Activated CD8-positive, alpha-beta memory T cell treated with anti-CD3 and anti-CD28 coated beads for 1 hour (primary cell): ENCODE data around the gene MEF2D.

Experiments
- DNase-seq, 2 donors: peaks; one replicate each; pipeline ENCODE4 v3.0.0-alpha.2; 2020; ENCODE audit warnings: low read depth in 1 of 2; ENCODE audit errors: extremely low read depth in 1 of 2

MEF2D gene

DNA sequence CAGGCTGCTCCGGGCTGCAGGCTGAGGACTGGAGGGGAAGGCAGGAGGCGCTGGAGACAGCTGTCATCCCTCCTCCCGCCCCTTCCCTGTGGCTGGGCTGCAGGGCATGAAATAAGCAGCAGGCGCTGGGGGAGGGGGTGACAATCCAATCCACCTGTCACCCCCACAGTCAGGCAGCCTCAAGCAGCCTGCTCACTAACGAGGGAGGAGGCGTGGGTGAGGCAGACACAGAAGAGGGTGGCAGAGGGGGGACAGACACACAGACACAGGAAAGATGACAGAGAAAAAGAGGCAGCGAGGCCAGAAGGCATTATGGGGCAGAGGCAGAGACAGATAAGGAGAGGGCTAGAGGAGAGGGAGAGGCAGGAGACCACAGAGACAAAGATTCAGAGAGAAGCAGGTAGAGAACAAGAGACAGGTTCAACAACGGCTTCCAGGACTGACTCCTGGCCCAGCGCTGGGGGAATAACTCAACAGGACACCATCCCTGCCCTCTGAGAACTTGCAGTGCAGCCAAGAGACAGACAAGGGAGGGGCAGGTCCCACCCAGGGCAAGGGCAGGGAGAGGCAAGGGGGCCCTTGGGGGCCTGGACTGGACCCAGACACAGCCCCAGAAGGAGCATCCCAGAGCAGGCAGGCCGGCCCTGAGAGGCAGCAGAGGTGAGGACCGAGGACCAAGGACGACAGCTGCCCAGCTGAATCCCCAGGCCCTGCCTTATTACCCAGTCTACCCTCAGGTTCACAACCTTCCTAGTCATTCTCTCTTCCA, 11.2 kb downstream of the MEF2D start:
- DNase-seq = no peak

DNA sequence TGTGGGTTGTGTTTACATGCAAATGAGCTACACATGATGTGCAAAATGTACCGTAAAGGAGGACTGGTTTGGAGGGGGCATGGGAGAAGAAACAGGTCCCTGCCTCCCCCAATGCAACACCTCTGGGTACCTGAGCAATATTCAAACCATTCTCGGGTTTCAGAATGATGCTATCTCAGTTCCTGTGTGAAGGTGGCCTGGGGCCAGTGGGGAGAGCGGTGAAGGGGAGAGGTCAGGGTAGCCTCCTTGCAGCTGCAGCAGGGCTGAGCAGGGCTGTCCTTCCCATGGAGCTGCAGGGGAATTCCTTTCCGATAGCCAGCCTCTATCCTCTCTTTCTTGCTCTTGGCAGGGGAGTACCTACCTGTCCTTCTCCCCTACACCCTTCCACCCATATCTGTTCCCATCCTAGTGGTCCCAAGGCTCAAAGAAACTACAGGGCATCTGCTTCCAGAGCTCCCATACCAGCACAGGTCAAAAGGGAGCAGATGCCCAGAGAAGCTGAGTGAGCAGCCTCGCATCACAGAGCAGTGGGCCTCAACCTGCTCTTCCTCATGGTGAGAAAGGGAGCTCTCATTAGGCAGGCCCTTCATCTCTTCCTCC, 11.9 kb downstream of the MEF2D start:
- no peak for DNase-seq

GRCh38 chr1:156487862-156488261, 12.7 kb downstream of the MEF2D start:
- no peak for DNase-seq

GRCh38 chr1:156486421-156487344, 13.9 kb downstream of the MEF2D start:
- no peak for DNase-seq

- DNase-seq = no peak
Observed at GRCh38 chr1:156485984-156486383, 14.6 kb downstream of the MEF2D start.

- no peak for DNase-seq
Observed at GRCh38 chr1:156484480-156485058, 16.0 kb downstream of the MEF2D start.

DNA sequence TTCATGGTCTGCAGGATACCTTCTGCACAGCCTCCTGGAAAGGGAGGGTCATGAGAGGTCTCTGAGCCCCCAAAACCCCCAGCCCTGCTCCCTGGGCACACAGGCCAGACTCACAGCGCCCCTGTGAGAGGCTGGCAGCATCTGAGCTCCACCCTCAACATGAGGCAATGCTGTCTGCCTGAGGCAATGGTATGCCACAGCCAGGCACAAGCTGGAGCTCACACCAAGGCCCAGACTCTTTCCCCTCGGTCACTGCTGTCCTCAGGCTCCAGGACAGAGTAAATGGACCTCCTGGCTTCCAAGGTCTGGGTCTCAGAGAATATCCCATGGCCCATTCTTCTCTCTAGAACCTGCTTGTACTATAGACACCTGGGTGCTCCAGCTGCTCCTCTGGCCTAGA, 17.2 kb downstream of the MEF2D start:
- DNase-seq = no peak

DNA sequence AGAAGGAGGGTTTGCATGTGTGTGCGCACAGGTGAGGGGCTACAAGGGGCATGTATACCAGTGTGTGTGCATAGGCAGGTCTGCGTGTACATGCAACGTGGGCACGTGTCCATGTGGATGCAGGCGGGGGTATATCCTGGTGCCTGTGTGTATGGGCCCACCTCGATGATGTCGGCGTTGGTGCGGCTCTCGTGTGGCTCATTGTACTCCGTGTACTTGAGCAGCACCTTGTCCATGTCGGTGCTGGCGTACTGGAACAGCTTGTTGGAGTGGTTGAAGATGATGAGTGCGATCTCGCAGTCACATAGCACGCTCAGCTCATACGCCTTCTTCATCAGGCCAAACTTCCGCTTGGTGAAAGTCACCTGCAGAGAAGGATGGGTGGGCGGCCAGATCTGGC, 18.3 kb downstream of the MEF2D start:
- no peak for DNase-seq

- DNase-seq = no peak
Observed at GRCh38 chr1:156481527-156481926, 19.0 kb downstream of the MEF2D start.

DNA sequence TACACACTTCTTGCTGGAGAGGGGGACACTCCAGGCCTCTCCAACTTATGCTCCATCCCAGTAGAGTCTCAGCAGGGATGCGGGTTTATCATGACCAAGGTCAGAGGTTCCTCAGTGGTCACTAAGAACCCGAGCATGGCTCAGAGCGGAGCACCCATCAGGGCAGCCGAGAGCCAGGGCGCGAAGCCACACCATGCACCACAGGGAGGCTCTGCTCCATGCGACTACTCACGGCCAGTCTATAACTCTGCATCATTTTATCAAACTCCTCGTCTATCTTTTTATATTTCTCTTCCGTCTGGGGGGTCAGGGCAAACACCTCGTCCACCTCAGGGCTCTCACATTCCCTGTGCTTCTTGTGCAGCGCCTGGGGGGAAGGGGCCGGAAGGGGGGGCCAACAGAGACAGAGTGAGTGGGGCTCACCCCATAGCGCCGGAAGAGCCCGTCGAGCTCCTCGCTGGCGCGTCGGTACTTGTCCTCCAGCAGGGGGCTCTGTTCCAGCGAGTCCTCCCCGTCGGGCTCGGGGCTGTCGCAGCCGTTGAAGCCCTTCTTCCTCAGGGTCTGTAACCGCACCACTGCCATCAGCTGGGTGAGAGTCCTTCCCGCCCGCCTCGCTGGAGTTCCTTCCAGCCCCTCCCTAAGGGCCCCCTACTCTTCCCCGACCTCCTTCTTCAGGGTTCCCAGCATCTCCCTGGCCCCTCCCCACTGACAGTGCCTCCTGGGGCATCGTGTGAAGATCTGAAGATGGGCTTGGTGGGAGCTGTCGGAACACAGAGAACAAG, 20.0 kb downstream of the MEF2D start:
- DNase-seq = peak; percentile 60 to 67

GRCh38 chr1:156480016-156480370, 20.6 kb downstream of the MEF2D start:
- no peak for DNase-seq

DNA sequence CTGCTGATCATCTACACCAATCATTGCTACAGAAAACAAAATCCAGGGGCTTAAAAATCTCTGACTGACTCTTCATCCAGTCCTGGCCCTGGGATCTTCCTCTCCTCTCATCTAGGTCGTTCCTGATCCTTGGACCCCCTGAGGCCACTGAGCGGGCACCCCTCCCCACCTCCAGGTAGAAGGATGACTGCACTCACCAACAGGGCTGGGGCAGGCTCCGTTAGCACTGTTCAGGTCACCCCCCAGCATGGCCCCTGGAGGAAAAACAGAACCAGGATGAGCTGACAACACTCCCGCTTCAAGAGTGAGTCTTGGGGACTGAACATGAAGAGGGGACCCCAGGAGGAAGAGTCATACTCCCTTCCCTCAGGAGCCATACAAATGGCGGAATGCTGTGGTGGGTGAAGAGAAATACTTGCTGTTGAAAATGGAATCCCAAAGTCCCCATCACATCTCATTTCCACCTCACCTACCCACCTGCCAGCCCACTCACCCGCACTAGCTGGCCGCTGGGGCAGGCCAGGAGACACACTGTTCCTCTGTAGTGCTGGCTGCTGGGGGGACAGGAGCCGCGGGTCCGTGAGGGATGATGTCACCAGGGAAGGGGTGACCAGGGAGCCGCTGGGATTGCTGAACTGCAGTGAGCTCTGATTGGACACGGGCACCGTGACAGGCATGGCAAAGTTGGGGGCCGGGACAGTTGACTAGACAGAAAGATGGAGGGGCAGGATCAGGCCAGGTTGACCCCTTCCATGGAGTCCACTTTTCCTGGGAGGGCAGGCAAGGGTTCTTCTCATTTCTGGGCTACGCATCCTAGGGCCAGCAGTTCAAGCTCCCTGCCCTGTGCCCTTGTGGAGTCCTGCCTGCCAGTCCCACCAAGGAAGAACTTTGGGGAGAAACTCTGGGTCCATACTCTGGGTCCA, 21.2 kb downstream of the MEF2D start:
- no peak for DNase-seq

- DNase-seq = no peak
Observed at GRCh38 chr1:156478250-156478627, 22.3 kb downstream of the MEF2D start.

DNA sequence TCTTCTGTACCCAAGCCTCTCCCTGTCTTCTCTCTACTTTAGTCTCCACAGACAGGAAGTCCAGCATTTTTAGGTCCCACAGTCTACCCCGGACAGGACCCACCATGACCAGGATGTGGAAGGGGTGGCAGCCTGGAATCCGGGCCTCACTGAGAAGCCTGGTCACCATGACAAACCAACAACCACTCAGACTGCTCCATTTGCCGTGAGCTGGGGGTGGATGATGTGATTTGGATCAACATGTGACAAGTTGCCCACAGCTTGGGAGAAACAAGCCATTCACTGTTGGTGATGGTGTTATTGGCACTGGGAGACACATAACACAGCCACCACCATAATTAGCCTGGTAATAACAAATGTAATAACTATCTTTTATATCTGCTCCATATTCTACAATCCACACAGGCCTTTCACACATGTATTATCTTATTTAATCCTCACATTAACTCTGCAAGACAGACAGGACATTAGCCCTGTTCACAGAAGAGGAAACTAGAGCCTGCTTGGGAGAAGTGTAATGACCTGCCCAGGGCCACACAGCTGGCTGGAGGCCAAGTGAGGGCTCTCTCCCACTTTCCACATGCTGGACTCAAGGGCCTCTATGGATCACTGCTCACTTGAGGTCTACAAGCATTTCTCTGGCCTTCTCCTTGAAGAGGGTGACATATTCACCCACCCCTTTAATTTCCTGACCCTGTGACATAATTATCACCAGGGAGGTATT, 22.9 kb downstream of the MEF2D start:
- no peak for DNase-seq

DNA sequence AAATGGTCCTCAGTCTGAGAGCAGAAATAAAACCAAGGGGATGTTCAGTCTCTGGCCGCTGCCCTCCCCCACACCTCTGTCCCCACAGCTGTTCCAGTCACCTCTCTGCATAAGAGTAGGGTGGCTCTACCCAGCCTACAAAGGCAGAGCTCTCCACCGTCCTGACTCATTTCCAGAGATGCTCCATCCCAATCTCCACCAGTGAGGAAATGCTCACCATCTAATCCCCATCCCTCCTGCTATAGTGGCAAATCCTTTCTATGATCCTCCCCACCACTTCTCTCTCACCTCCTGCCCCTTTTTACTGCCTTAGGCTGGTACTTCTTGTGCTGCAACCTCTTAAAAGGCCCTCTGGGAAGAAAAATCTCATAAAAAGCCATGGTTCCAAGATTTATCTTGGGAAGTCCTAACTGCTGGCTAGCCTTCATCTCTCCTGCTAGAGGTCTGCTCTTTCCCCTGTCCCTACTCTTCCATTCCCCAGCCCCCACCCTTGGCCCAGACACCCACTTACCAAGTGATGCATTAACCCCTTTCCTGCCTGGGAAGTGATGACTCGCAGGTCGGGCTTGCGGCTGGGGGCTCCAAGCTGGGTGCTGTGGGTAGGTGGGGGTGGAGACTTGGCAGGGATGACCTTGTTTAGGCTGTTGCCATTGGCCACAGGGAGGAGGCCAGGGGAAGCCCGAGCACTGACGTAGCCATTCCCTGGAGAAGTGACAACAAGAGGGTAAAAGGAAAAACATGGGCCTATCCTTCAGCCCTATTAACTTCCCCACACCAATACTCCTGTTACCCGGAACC, 23.9 kb downstream of the MEF2D start:
- DNase-seq = no peak

GRCh38 chr1:156475568-156476500, 24.7 kb downstream of the MEF2D start:
- no peak for DNase-seq

GRCh38 chr1:156474966-156475365, 25.6 kb downstream of the MEF2D start:
- no peak for DNase-seq
